SU-DHL-6 (cell line): ENCODE measurements around the gene PRKAG1.

Experiments
- EZH2phosphoT487 ChIP-seq: fragments of 200-600 bp; sonication (generic), shearing (Covaris generic); conservative IDR thresholded peaks from 2 replicates; pipeline ENCODE4 v1.6.1; 2018; ENCODE audit warnings: mild to moderate bottlenecking, antibody characterized with exemption, low read length, moderate library complexity, mixed read lengths
- TF ChIP-seq, protein P1 (sequence below): fragments of 200-600 bp; sonication (generic); IDR thresholded peaks from one replicate; pipeline ENCODE4 v1.5.1; 2017; ENCODE audit warnings: antibody characterized with exemption, mild to moderate bottlenecking, low read length, moderate library complexity; ENCODE audit not compliant: insufficient read depth, poor library complexity, severe bottlenecking

GRCh38 chr12:48968467-48968866 is 50.1 kb downstream of the PRKAG1 start:
- TF ChIP-seq, protein P1, sequence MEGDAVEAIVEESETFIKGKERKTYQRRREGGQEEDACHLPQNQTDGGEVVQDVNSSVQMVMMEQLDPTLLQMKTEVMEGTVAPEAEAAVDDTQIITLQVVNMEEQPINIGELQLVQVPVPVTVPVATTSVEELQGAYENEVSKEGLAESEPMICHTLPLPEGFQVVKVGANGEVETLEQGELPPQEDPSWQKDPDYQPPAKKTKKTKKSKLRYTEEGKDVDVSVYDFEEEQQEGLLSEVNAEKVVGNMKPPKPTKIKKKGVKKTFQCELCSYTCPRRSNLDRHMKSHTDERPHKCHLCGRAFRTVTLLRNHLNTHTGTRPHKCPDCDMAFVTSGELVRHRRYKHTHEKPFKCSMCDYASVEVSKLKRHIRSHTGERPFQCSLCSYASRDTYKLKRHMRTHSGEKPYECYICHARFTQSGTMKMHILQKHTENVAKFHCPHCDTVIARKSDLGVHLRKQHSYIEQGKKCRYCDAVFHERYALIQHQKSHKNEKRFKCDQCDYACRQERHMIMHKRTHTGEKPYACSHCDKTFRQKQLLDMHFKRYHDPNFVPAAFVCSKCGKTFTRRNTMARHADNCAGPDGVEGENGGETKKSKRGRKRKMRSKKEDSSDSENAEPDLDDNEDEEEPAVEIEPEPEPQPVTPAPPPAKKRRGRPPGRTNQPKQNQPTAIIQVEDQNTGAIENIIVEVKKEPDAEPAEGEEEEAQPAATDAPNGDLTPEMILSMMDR: no peak
- no peak for TF ChIP-seq EZH2phosphoT487
